Measurements from ENCODE around the gene PLA2G4B.

- TF ChIP-seq CTCF (IDR thresholded peaks at IDR 0.05; ENCODE audit: insufficient read depth, low read depth, low read length), result no peak
- TF ChIP-seq EZH2 (IDR thresholded peaks at IDR 0.05; ENCODE audit: insufficient read depth, low read length), result no peak
Measured at GRCh38 chr15:41836073-41836472, 2.6 kb upstream of the PLA2G4B start.

Data from astrocyte (in vitro differentiated cells and primary cell).